GM23248 (cell line): Measurements from ENCODE around the gene CDC14B.

Experiments
- EZH2 ChIP-seq: fragments of 200-600 bp; sonication (generic); IDR thresholded peaks from 2 replicates; pipeline ENCODE4 v1.6.1; 2018; ENCODE audit warnings: antibody characterized with exemption, mild to moderate bottlenecking; ENCODE audit not compliant: insufficient read depth, poor library complexity, severe bottlenecking
- EZH2phosphoT487 ChIP-seq: fragments of 200-600 bp; sonication (generic); IDR thresholded peaks from 2 replicates; pipeline ENCODE4 v1.6.1; 2018; ENCODE audit warnings: antibody characterized with exemption, moderate library complexity, mild to moderate bottlenecking, low read depth; ENCODE audit not compliant: insufficient read depth

DNA sequence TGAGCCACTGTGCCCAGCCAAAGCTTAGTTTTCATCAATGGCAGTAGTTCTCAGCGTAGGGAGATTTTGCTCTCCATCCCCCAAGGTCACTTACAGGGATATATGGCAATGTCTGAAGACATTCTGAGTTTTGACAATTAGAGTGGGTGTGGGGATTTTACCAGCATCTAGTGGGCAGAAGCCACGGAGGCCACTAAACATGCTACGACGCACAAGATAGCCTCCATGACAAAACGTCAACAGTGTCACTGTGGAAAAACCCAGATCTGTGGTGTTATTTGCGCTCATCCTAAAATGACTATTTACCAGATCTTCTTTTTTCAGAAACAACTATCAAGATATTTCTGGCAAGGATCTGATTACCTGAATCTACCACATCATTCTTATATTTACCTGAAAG, 68.2 kb downstream of the CDC14B start:
- TF ChIP-seq EZH2phosphoT487 = no peak
- no peak for TF ChIP-seq EZH2
